ENCODE data around the gene MYH9. TPM values are rescaled to one million over a fixed set of nuclear protein-coding genes. Genes with fewer than 3 reads are reported as not detected.
"Not testable (repeated sequence)": the region's sequence is repeated elsewhere in the genome, so short reads cannot be mapped to it uniquely, and the experiment has no call there.

Gene MYH9
- total RNA-seq, 1 donor from 2014 or later: 2,110 TPM

- no peak for DNase-seq (ENCODE audit: extremely low read depth, low read depth, low spot score)
Observed at GRCh38 chr22:36253523-36254490, 134.0 kb downstream of the MYH9 start.

- DNase-seq (ENCODE audit: extremely low read depth, low read depth, low spot score): no peak
Observed at GRCh38 chr22:36252754-36253522, 134.8 kb downstream of the MYH9 start, which contains the start of gene APOL1. Gene APOL1 (plus strand): TSS chr22:36253133. CDS start chr22:36254956, 1,823 bp downstream.

- DNase-seq (ENCODE audit: extremely low read depth, low read depth, low spot score): not testable (repeated sequence)
Observed at GRCh38 chr22:36251979-36252608, 135.7 kb downstream of the MYH9 start.

GRCh38 chr22:36250292-36250960 lies 137.3 kb downstream of the MYH9 start:
- not testable (repeated sequence) for DNase-seq (ENCODE audit: extremely low read depth, low read depth, low spot score)

- no peak for DNase-seq (ENCODE audit: extremely low read depth, low read depth, low spot score)
Observed at GRCh38 chr22:36249160-36249559, 138.6 kb downstream of the MYH9 start.

- DNase-seq (ENCODE audit: extremely low read depth, low read depth, low spot score): no peak
Observed at GRCh38 chr22:36247955-36248354, 139.8 kb downstream of the MYH9 start.

GRCh38 chr22:36246718-36247117 lies 141.0 kb downstream of the MYH9 start:
- DNase-seq (ENCODE audit: extremely low read depth, low read depth, low spot score): no peak

GRCh38 chr22:36245805-36246356 lies 141.9 kb downstream of the MYH9 start:
- no peak for DNase-seq (ENCODE audit: extremely low read depth, low read depth, low spot score)

GRCh38 chr22:36244522-36245391 lies 143.0 kb downstream of the MYH9 start:
- no peak for DNase-seq (ENCODE audit: extremely low read depth, low read depth, low spot score)

- DNase-seq (ENCODE audit: extremely low read depth, low read depth, low spot score): no peak
Observed at GRCh38 chr22:36243986-36244385, 143.8 kb downstream of the MYH9 start.

GRCh38 chr22:36239401-36240171 lies 148.2 kb downstream of the MYH9 start, which contains the start of gene APOL2:
Gene APOL2 (minus strand): TSS chr22:36239527. CDS start chr22:36233162, 6,365 bp downstream.
- DNase-seq (ENCODE audit: extremely low read depth, low read depth, low spot score): peak; percentile 67

GRCh38 chr22:36239150-36239400 lies 148.7 kb downstream of the MYH9 start:
- no peak for DNase-seq (ENCODE audit: extremely low read depth, low read depth, low spot score)

GRCh38 chr22:36238373-36239149 lies 149.2 kb downstream of the MYH9 start:
- no peak for DNase-seq (ENCODE audit: extremely low read depth, low read depth, low spot score)

GRCh38 chr22:36237462-36238372 lies 150.1 kb downstream of the MYH9 start:
- no peak for DNase-seq (ENCODE audit: extremely low read depth, low read depth, low spot score)

- DNase-seq (ENCODE audit: extremely low read depth, low read depth, low spot score): no peak
Observed at GRCh38 chr22:36236388-36237319, 151.1 kb downstream of the MYH9 start.

GRCh38 chr22:36235585-36235984 lies 152.2 kb downstream of the MYH9 start:
- DNase-seq (ENCODE audit: extremely low read depth, low read depth, low spot score): no peak
